Measurements from ENCODE around the gene CREB3L1.

Gene CREB3L1

GRCh38 chr11:46277622-46278386 is at the start of gene CREB3L1:
TSS of gene CREB3L1 (plus strand) at chr11:46277662. CDS start at chr11:46278112, 450 bp downstream.
- no peak for DNase-seq (ENCODE audit: low spot score)
- Mint-ChIP-seq H3K27me3 (ENCODE audit: low read depth) (peaks cover 62% of the 10 kb centered on the region), H3K9me3 (no peaks in the 10 kb centered on the region), H3K36me3 (ENCODE audit: low read depth) (no peaks in the 10 kb centered on the region), H3K4me3 (no peak within 1 kb of the TSS), H3K4me1 (ENCODE audit: low read depth) (peaks cover 4% of the 10 kb centered on the region), H3K27ac (no peak within 1 kb of the TSS)

- H3K4me1 Mint-ChIP-seq (ENCODE audit: low read depth): no peaks in the 10 kb centered on the region
- H3K27me3 Mint-ChIP-seq (ENCODE audit: low read depth): peaks cover 21% of the 10 kb centered on the region
- H3K4me3 Mint-ChIP-seq: no peak overlapping the region
- no peak overlapping the region for H3K27ac Mint-ChIP-seq
- DNase-seq (ENCODE audit: low spot score): no peak
- peaks cover 6% of the 10 kb centered on the region for H3K9me3 Mint-ChIP-seq
- H3K36me3 Mint-ChIP-seq (ENCODE audit: low read depth): no peaks in the 10 kb centered on the region
Observed at GRCh38 chr11:46229230-46229629, 48.2 kb upstream of the CREB3L1 start.

GRCh38 chr11:46234311-46234710 is 43.2 kb upstream of the CREB3L1 start:
- Mint-ChIP-seq H3K9me3 (peaks cover 6% of the 10 kb centered on the region), H3K4me3 (no peak overlapping the region), H3K27ac (no peak overlapping the region)

GRCh38 chr11:46235777-46236688 is 41.4 kb upstream of the CREB3L1 start:
- Mint-ChIP-seq H3K9me3 (peaks cover 6% of the 10 kb centered on the region), H3K27me3 (ENCODE audit: low read depth) (peaks cover 34% of the 10 kb centered on the region), H3K27ac (no peak overlapping the region), H3K36me3 (ENCODE audit: low read depth) (no peaks in the 10 kb centered on the region), H3K4me3 (peak overlapping the region; percentile 25), H3K4me1 (ENCODE audit: low read depth) (peaks cover 21% of the 10 kb centered on the region)
- DNase-seq (ENCODE audit: low spot score): no peak

More at GRCh38 chr11:46234311-46234710, 43.2 kb upstream of the CREB3L1 start:
- H3K27me3 Mint-ChIP-seq (ENCODE audit: low read depth): peaks cover 36% of the 10 kb centered on the region
- no peak for DNase-seq (ENCODE audit: low spot score)
- peaks cover 16% of the 10 kb centered on the region for H3K4me1 Mint-ChIP-seq (ENCODE audit: low read depth)
- H3K36me3 Mint-ChIP-seq (ENCODE audit: low read depth): no peaks in the 10 kb centered on the region

GRCh38 chr11:46236918-46237247 is 40.6 kb upstream of the CREB3L1 start:
- peaks cover 23% of the 10 kb centered on the region for H3K4me1 Mint-ChIP-seq (ENCODE audit: low read depth)
- H3K36me3 Mint-ChIP-seq (ENCODE audit: low read depth): no peaks in the 10 kb centered on the region
- peak overlapping the region; percentile 77 for H3K4me3 Mint-ChIP-seq
- DNase-seq (ENCODE audit: low spot score): no peak
- H3K27ac Mint-ChIP-seq: peak overlapping the region; percentile 83
- peaks cover 31% of the 10 kb centered on the region for H3K27me3 Mint-ChIP-seq (ENCODE audit: low read depth)
- peaks cover 6% of the 10 kb centered on the region for H3K9me3 Mint-ChIP-seq

- Mint-ChIP-seq H3K4me1 (ENCODE audit: low read depth) (peaks cover 27% of the 10 kb centered on the region), H3K27me3 (ENCODE audit: low read depth) (peaks cover 31% of the 10 kb centered on the region), H3K4me3 (peak overlapping the region; percentile 77), H3K9me3 (peaks cover 6% of the 10 kb centered on the region), H3K36me3 (ENCODE audit: low read depth) (no peaks in the 10 kb centered on the region), H3K27ac (peak overlapping the region; percentile 83)
- DNase-seq (ENCODE audit: low spot score): peak; percentile 54
Observed at GRCh38 chr11:46237248-46238077, 40.0 kb upstream of the CREB3L1 start.

- Mint-ChIP-seq H3K9me3 (no peaks in the 10 kb centered on the region), H3K36me3 (ENCODE audit: low read depth) (no peaks in the 10 kb centered on the region), H3K27me3 (ENCODE audit: low read depth) (peaks cover 24% of the 10 kb centered on the region), H3K4me3 (peak overlapping the region; percentile 70), H3K27ac (peak overlapping the region; percentile 34), H3K4me1 (ENCODE audit: low read depth) (peaks cover 33% of the 10 kb centered on the region)
- DNase-seq (ENCODE audit: low spot score): peak; percentile 68
Observed at GRCh38 chr11:46238078-46238966, 39.1 kb upstream of the CREB3L1 start.

- H3K27me3 Mint-ChIP-seq (ENCODE audit: low read depth): peaks cover 24% of the 10 kb centered on the region
- peak; percentile 80 for DNase-seq (ENCODE audit: low spot score)
- peaks cover 38% of the 10 kb centered on the region for H3K4me1 Mint-ChIP-seq (ENCODE audit: low read depth)
- peak overlapping the region; percentile 70 for H3K4me3 Mint-ChIP-seq
- H3K9me3 Mint-ChIP-seq: no peaks in the 10 kb centered on the region
- H3K27ac Mint-ChIP-seq: no peak overlapping the region
- no peaks in the 10 kb centered on the region for H3K36me3 Mint-ChIP-seq (ENCODE audit: low read depth)
Observed at GRCh38 chr11:46238967-46239800, 38.3 kb upstream of the CREB3L1 start.

GRCh38 chr11:46239801-46240061 is 37.7 kb upstream of the CREB3L1 start:
- no peak for DNase-seq (ENCODE audit: low spot score)
- Mint-ChIP-seq H3K4me1 (ENCODE audit: low read depth) (peaks cover 39% of the 10 kb centered on the region), H3K36me3 (ENCODE audit: low read depth) (no peaks in the 10 kb centered on the region), H3K27me3 (ENCODE audit: low read depth) (peaks cover 19% of the 10 kb centered on the region), H3K9me3 (no peaks in the 10 kb centered on the region), H3K4me3 (no peak overlapping the region), H3K27ac (no peak overlapping the region)

- Mint-ChIP-seq H3K9me3 (no peaks in the 10 kb centered on the region), H3K4me3 (no peak overlapping the region), H3K36me3 (ENCODE audit: low read depth) (no peaks in the 10 kb centered on the region), H3K27me3 (ENCODE audit: low read depth) (peaks cover 14% of the 10 kb centered on the region), H3K27ac (no peak overlapping the region), H3K4me1 (ENCODE audit: low read depth) (peaks cover 39% of the 10 kb centered on the region)
- DNase-seq (ENCODE audit: low spot score): no peak
Observed at GRCh38 chr11:46240371-46240770, 37.1 kb upstream of the CREB3L1 start.

GRCh38 chr11:46240861-46241260 is 36.6 kb upstream of the CREB3L1 start:
- no peak for DNase-seq (ENCODE audit: low spot score)
- peaks cover 13% of the 10 kb centered on the region for H3K27me3 Mint-ChIP-seq (ENCODE audit: low read depth)
- no peak overlapping the region for H3K4me3 Mint-ChIP-seq
- no peaks in the 10 kb centered on the region for H3K9me3 Mint-ChIP-seq
- no peak overlapping the region for H3K27ac Mint-ChIP-seq
- no peaks in the 10 kb centered on the region for H3K36me3 Mint-ChIP-seq (ENCODE audit: low read depth)
- H3K4me1 Mint-ChIP-seq (ENCODE audit: low read depth): peaks cover 39% of the 10 kb centered on the region

GRCh38 chr11:46242041-46242951 is 35.2 kb upstream of the CREB3L1 start:
- H3K36me3 Mint-ChIP-seq (ENCODE audit: low read depth): no peaks in the 10 kb centered on the region
- DNase-seq (ENCODE audit: low spot score): no peak
- peak overlapping the region; percentile 75 for H3K27ac Mint-ChIP-seq
- peak overlapping the region; percentile 84 for H3K4me3 Mint-ChIP-seq
- H3K27me3 Mint-ChIP-seq (ENCODE audit: low read depth): peaks cover 4% of the 10 kb centered on the region
- H3K4me1 Mint-ChIP-seq (ENCODE audit: low read depth): peaks cover 32% of the 10 kb centered on the region
- no peaks in the 10 kb centered on the region for H3K9me3 Mint-ChIP-seq
